Measurements from ENCODE around the gene LCN12. TPM values are rescaled to one million over a fixed set of nuclear protein-coding genes. Genes with fewer than 3 reads are reported as not detected.

The LCN12 gene
- 2.9 TPM for total RNA-seq (ENCODE audit: unreplicated experiment)
- long read RNA-seq: 0 reads

DNA sequence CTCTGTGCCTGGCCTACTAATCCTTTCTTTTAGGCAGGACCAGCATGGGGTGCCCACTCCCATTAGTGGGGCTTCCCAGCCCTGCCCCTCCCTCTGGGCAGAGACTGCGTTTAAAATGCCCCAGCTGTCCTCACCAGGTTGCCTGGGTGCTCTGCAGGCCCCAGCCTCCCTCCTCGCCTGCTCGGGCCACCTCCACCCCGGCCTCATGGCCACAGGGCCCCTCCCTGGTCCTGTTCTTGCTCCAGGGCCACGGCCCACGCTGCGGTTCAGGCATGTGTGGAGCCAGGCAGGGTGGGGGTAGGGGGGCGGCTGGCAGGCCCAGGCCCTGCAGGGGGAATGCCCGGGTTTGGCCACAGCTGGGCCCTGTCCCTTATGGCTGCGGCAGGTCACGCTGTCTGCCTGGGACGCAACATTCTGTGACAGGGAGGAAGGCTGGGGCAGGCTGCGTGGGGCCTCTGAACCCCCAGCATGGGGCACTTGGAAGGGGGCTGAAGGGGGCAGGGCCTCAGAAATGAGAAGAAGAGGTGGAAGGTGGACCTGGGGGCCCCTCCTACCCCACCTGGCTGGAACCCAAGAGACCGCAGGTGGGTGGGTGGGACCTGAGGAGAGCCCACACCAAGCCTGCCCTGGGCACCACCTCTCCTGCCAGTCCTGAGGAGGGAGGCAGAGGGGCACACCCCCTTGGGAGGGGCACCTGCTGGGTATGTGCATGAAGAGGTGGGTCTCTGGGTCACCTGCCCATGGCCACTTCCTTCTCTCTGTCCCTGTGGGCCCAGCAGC lies at the start of gene LCN12:
Gene LCN12 (plus strand): TSS at position 733 of the 780 bp plus-strand sequence. CDS start 55 bp downstream, outside the sequence.
- Mint-ChIP-seq H3K9me3 (ENCODE audit: unreplicated experiment) (peaks cover 9% of the 10 kb centered on the region), H3K36me3 (ENCODE audit: unreplicated experiment) (no peaks in the 10 kb centered on the region), H3K4me3 (ENCODE audit: unreplicated experiment) (no peak within 1 kb of the TSS), H3K27me3 (ENCODE audit: unreplicated experiment) (peaks cover 9% of the 10 kb centered on the region), H3K4me1 (ENCODE audit: low read depth, unreplicated experiment) (peaks cover 2% of the 10 kb centered on the region), H3K27ac (ENCODE audit: unreplicated experiment) (no peak within 1 kb of the TSS)
- peak; percentile 13 for DNase-seq
- TF ChIP-seq, protein P1, sequence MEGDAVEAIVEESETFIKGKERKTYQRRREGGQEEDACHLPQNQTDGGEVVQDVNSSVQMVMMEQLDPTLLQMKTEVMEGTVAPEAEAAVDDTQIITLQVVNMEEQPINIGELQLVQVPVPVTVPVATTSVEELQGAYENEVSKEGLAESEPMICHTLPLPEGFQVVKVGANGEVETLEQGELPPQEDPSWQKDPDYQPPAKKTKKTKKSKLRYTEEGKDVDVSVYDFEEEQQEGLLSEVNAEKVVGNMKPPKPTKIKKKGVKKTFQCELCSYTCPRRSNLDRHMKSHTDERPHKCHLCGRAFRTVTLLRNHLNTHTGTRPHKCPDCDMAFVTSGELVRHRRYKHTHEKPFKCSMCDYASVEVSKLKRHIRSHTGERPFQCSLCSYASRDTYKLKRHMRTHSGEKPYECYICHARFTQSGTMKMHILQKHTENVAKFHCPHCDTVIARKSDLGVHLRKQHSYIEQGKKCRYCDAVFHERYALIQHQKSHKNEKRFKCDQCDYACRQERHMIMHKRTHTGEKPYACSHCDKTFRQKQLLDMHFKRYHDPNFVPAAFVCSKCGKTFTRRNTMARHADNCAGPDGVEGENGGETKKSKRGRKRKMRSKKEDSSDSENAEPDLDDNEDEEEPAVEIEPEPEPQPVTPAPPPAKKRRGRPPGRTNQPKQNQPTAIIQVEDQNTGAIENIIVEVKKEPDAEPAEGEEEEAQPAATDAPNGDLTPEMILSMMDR (IDR thresholded peaks at IDR 0.05; ENCODE audit: partially characterized antibody, unreplicated experiment): no peak

DNA sequence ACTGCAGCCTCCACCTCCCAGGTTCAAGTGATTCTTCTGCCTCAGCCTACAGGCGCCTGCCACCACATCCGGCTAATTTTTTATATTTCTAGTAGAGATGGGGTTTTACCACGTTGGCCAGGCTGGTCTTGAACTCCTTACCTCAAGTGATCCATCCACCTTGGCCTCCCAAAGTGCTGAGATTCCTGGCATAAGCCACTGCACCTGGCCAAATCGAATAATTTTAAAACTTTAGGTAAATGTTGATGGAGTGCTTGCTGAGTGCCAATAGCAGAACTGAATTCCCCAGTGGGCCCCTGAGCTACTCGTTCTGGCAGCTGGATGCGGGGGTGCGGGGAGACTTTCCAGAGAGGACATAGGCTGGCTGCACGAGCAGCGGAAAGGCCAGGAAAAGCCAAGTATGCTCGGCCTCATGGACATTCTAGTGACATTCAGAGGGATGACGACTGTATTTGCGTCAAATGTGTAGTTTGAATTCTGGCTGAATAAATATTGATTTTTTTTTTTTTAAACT lies 49.0 kb upstream of the LCN12 start:
- H3K27ac Mint-ChIP-seq (ENCODE audit: unreplicated experiment): peak overlapping the region; percentile 93
- H3K9me3 Mint-ChIP-seq (ENCODE audit: unreplicated experiment): peaks cover 8% of the 10 kb centered on the region
- H3K4me1 Mint-ChIP-seq (ENCODE audit: low read depth, unreplicated experiment): peaks cover 24% of the 10 kb centered on the region
- peak; percentile 50 for DNase-seq
- H3K27me3 Mint-ChIP-seq (ENCODE audit: unreplicated experiment): peaks cover 6% of the 10 kb centered on the region
- H3K36me3 Mint-ChIP-seq (ENCODE audit: unreplicated experiment): peaks cover 4% of the 10 kb centered on the region
- TF ChIP-seq, protein P1 (IDR thresholded peaks at IDR 0.05; ENCODE audit: partially characterized antibody, unreplicated experiment): no peak
- peak overlapping the region; percentile 74 for H3K4me3 Mint-ChIP-seq (ENCODE audit: unreplicated experiment)

GRCh38 chr9:136906266-136906665 lies 45.8 kb upstream of the LCN12 start:
- H3K27ac Mint-ChIP-seq (ENCODE audit: unreplicated experiment): no peak overlapping the region

GRCh38 chr9:136907011-136907914 lies 44.8 kb upstream of the LCN12 start:
- TF ChIP-seq, protein P1 (IDR thresholded peaks at IDR 0.05; ENCODE audit: partially characterized antibody, unreplicated experiment): no peak
- Mint-ChIP-seq H3K9me3 (ENCODE audit: unreplicated experiment) (peaks cover 6% of the 10 kb centered on the region), H3K27me3 (ENCODE audit: unreplicated experiment) (peaks cover 5% of the 10 kb centered on the region), H3K36me3 (ENCODE audit: unreplicated experiment) (peaks cover 4% of the 10 kb centered on the region), H3K4me3 (ENCODE audit: unreplicated experiment) (no peak overlapping the region), H3K27ac (ENCODE audit: unreplicated experiment) (peak overlapping the region; percentile 22), H3K4me1 (ENCODE audit: low read depth, unreplicated experiment) (peaks cover 13% of the 10 kb centered on the region)
- no peak for DNase-seq

More at GRCh38 chr9:136906266-136906665, 45.8 kb upstream of the LCN12 start:
- Mint-ChIP-seq H3K9me3 (ENCODE audit: unreplicated experiment) (peaks cover 6% of the 10 kb centered on the region), H3K36me3 (ENCODE audit: unreplicated experiment) (peaks cover 4% of the 10 kb centered on the region), H3K4me1 (ENCODE audit: low read depth, unreplicated experiment) (peaks cover 20% of the 10 kb centered on the region), H3K27me3 (ENCODE audit: unreplicated experiment) (peaks cover 5% of the 10 kb centered on the region), H3K4me3 (ENCODE audit: unreplicated experiment) (no peak overlapping the region)
- no peak for DNase-seq
- TF ChIP-seq, protein P1 (IDR thresholded peaks at IDR 0.05; ENCODE audit: partially characterized antibody, unreplicated experiment): no peak

Data from glutamatergic neuron (in vitro differentiated cells).